ENCODE data around the gene TBC1D22A.

TBC1D22A gene

DNA sequence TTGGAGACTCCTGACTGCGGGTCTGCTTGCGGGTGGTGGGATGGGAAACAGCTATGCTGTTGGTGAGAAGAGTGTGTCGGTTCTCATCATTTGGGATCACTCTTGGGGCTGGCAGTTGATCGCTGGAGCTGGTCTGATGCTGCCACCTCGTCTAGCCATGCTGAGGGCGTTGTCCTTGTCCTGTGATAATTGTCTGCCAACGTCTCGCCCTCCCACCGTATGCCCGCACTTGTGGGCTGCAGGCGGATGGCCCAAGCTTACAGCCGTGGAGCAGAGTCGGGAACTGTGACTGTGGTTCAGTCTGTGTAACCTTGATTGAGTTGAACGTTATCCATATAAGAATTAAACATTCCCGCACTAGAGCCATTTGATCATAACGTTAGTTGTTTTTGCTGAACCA lies 204.4 kb downstream of the TBC1D22A start:
- Histone ChIP-seq H2AFZ (ENCODE audit: low read depth) (no peak overlapping the region), H3K4me1 (ENCODE audit: low read depth, poor library complexity, severe bottlenecking) (no peaks in the 10 kb centered on the region)

DNA sequence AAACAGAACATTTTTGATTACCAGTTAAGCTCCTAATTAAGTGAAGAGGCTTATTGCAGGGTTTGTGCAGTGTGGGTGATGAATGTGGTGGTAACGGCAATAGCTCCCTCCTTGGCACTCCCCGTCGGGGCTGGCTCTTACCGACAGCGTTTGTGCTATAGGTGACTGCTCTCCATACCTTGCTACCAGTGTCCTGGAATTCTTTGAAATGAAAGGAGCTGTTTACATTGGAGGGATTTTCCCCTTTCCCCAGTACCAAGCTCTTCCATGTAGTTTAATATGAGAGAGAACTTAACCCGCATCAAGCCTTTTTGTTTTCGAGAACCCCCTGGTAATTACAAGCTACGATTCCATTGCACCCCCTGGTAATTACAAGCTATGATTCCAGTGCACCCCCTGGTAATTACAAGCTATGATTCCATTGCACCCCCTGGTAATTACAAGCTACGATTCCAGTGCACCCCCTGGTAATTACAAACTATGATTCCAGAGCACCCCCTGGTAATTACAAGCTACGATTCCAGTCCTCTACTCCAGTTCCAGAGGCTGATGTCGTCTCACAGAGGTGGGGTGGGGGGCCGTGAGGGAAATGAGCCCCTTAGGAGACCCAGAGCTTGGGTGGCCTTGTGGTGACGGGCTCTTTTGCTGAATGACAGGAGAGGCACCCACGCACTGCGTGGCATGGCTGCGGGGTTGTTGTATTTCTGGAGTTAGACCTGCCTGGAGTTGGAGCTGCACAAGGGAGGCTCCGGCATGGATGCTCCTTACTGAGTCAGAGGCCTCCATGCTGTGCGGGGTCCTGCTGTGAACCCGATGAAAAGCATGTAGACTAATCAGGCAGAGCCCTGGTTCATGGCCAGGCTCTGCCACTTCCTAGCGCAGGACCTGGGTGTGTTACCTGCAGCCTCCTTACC lies 205.3 kb downstream of the TBC1D22A start:
- no peaks in the 10 kb centered on the region for H3K4me1 ChIP-seq (ENCODE audit: low read depth, poor library complexity, severe bottlenecking)
- H3K27ac ChIP-seq: no peak overlapping the region
- H3K4me2 ChIP-seq: no peak overlapping the region
- H3K4me3 ChIP-seq (IDR thresholded peaks at IDR 0.05; ENCODE audit: insufficient read depth, low read depth, low read length): no peak overlapping the region
- H3K79me2 ChIP-seq (ENCODE audit: insufficient read depth, low read depth): no peaks in the 10 kb centered on the region
- no peak overlapping the region for H2AFZ ChIP-seq (ENCODE audit: low read depth)
- no peak overlapping the region for H3K9ac ChIP-seq
- H3K27me3 ChIP-seq (ENCODE audit: insufficient read depth, low read depth): no peaks in the 10 kb centered on the region
- H4K20me1 ChIP-seq (ENCODE audit: insufficient read depth): no peaks in the 10 kb centered on the region
- H3K36me3 ChIP-seq (ENCODE audit: insufficient read depth): no peaks in the 10 kb centered on the region
- TF ChIP-seq, protein P1, sequence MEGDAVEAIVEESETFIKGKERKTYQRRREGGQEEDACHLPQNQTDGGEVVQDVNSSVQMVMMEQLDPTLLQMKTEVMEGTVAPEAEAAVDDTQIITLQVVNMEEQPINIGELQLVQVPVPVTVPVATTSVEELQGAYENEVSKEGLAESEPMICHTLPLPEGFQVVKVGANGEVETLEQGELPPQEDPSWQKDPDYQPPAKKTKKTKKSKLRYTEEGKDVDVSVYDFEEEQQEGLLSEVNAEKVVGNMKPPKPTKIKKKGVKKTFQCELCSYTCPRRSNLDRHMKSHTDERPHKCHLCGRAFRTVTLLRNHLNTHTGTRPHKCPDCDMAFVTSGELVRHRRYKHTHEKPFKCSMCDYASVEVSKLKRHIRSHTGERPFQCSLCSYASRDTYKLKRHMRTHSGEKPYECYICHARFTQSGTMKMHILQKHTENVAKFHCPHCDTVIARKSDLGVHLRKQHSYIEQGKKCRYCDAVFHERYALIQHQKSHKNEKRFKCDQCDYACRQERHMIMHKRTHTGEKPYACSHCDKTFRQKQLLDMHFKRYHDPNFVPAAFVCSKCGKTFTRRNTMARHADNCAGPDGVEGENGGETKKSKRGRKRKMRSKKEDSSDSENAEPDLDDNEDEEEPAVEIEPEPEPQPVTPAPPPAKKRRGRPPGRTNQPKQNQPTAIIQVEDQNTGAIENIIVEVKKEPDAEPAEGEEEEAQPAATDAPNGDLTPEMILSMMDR (conservative IDR thresholded peaks at IDR 0.05; ENCODE audit: low read depth, low read length): no peak

More for the DNA sequence above, 204.4 kb downstream of the TBC1D22A start:
- no peaks in the 10 kb centered on the region for H3K27me3 ChIP-seq (ENCODE audit: insufficient read depth, low read depth)
- H3K4me2 ChIP-seq: no peak overlapping the region
- H3K79me2 ChIP-seq (ENCODE audit: insufficient read depth, low read depth): no peaks in the 10 kb centered on the region
- H3K9ac ChIP-seq: no peak overlapping the region
- H3K36me3 ChIP-seq (ENCODE audit: insufficient read depth): no peaks in the 10 kb centered on the region
- no peaks in the 10 kb centered on the region for H4K20me1 ChIP-seq (ENCODE audit: insufficient read depth)
- TF ChIP-seq, protein P1 (conservative IDR thresholded peaks at IDR 0.05; ENCODE audit: low read depth, low read length): no peak
- H3K27ac ChIP-seq: no peak overlapping the region
- H3K4me3 ChIP-seq (IDR thresholded peaks at IDR 0.05; ENCODE audit: insufficient read depth, low read depth, low read length): no peak overlapping the region

DNA sequence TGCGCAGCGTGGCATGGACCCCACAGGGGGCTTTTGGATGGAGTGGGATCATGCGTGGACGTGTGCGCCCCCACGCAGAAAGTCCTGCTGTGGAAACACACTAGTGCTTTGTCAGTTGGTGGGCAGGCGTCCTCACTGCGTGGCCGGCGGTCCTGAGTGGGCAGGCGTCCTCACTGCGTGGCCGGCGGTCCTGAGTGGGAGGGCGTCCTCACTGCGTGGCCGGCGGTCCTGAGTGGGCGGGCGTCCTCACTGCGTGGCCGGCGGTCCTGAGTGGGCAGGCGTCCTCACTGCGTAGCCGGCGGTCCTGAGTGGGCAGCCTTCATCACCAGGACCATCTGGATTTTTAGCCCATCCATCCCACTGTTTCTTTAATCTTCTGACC lies 205.9 kb downstream of the TBC1D22A start:
- no peaks in the 10 kb centered on the region for H3K4me1 ChIP-seq (ENCODE audit: low read depth, poor library complexity, severe bottlenecking)
- H3K79me2 ChIP-seq (ENCODE audit: insufficient read depth, low read depth): no peaks in the 10 kb centered on the region
- no peaks in the 10 kb centered on the region for H3K27me3 ChIP-seq (ENCODE audit: insufficient read depth, low read depth)
- TF ChIP-seq, protein P1 (conservative IDR thresholded peaks at IDR 0.05; ENCODE audit: low read depth, low read length): no peak
- no peaks in the 10 kb centered on the region for H3K36me3 ChIP-seq (ENCODE audit: insufficient read depth)
- no peak overlapping the region for H3K4me3 ChIP-seq (IDR thresholded peaks at IDR 0.05; ENCODE audit: insufficient read depth, low read depth, low read length)
- no peak overlapping the region for H3K9ac ChIP-seq
- no peaks in the 10 kb centered on the region for H4K20me1 ChIP-seq (ENCODE audit: insufficient read depth)
- H3K27ac ChIP-seq: no peak overlapping the region
- no peak overlapping the region for H3K4me2 ChIP-seq
- no peak overlapping the region for H2AFZ ChIP-seq (ENCODE audit: low read depth)

DNA sequence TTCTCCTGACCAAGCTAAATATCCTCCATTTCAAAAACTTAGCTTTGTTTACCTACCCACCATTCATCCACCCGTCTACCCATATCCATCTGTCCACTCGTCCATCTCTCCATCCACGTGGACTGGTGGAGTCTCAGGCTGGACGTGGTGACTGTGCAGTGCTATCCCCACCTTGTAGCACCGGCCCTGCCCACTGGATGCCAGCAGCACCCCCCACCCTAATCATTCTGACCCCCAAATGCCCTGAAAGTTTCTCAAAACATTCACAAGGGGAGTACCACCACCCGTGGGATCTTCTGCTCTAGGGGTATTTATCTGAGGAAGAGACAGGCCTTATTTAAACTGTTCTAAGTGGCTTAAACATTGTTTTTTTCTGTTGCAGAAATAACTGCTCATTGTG lies 206.4 kb downstream of the TBC1D22A start:
- TF ChIP-seq, protein P1 (conservative IDR thresholded peaks at IDR 0.05; ENCODE audit: low read depth, low read length): no peak
- Histone ChIP-seq H3K27me3 (ENCODE audit: insufficient read depth, low read depth) (no peaks in the 10 kb centered on the region), H3K4me3 (IDR thresholded peaks at IDR 0.05; ENCODE audit: insufficient read depth, low read depth, low read length) (no peak overlapping the region), H3K27ac (no peak overlapping the region), H3K4me1 (ENCODE audit: low read depth, poor library complexity, severe bottlenecking) (no peaks in the 10 kb centered on the region), H3K9ac (no peak overlapping the region), H3K36me3 (ENCODE audit: insufficient read depth) (no peaks in the 10 kb centered on the region), H3K4me2 (no peak overlapping the region), H2AFZ (ENCODE audit: low read depth) (no peak overlapping the region), H3K79me2 (ENCODE audit: insufficient read depth, low read depth) (no peaks in the 10 kb centered on the region), H4K20me1 (ENCODE audit: insufficient read depth) (no peaks in the 10 kb centered on the region)
